Measurements from ENCODE around the gene GBA2.

Gene GBA2

GRCh38 chr9:35758475-35759050 is 9.5 kb upstream of the GBA2 start:
- DNase-seq (ENCODE audit: low read depth) = no peak
- H3K4me3 ChIP-seq (ENCODE audit: low read depth, low read length) = no peak overlapping the region

GRCh38 chr9:35757892-35758275 is 8.9 kb upstream of the GBA2 start:
- TF ChIP-seq CTCF (IDR thresholded peaks at IDR 0.05; ENCODE audit: control insufficient read depth, extremely low read depth, insufficient read depth) = no peak
- DNase-seq (ENCODE audit: low read depth) = no peak
- no peak overlapping the region for H3K4me3 ChIP-seq (ENCODE audit: low read depth, low read length)

More at GRCh38 chr9:35758475-35759050, 9.5 kb upstream of the GBA2 start:
- TF ChIP-seq CTCF (IDR thresholded peaks at IDR 0.05; ENCODE audit: control insufficient read depth, extremely low read depth, insufficient read depth) = no peak

GRCh38 chr9:35757226-35757891 is 8.3 kb upstream of the GBA2 start:
- H3K4me3 ChIP-seq (ENCODE audit: low read depth, low read length) = no peak overlapping the region
- TF ChIP-seq CTCF (IDR thresholded peaks at IDR 0.05; ENCODE audit: control insufficient read depth, extremely low read depth, insufficient read depth) = no peak
- DNase-seq (ENCODE audit: low read depth) = no peak

- no peak for DNase-seq (ENCODE audit: low read depth)
- no peak for TF ChIP-seq CTCF (IDR thresholded peaks at IDR 0.05; ENCODE audit: control insufficient read depth, extremely low read depth, insufficient read depth)
- no peak overlapping the region for H3K4me3 ChIP-seq (ENCODE audit: low read depth, low read length)
These were observed 7.5 kb upstream of the GBA2 start for GRCh38 chr9:35756275-35757225.

- no peak for DNase-seq (ENCODE audit: low read depth)
- no peak for TF ChIP-seq CTCF (IDR thresholded peaks at IDR 0.05; ENCODE audit: control insufficient read depth, extremely low read depth, insufficient read depth)
- H3K4me3 ChIP-seq (ENCODE audit: low read depth, low read length) = no peak overlapping the region
These were observed 6.0 kb upstream of the GBA2 start for GRCh38 chr9:35755071-35755470.

- H3K4me3 ChIP-seq (ENCODE audit: low read depth, low read length) = no peak within 1 kb of the TSS
- TF ChIP-seq CTCF (IDR thresholded peaks at IDR 0.05; ENCODE audit: control insufficient read depth, extremely low read depth, insufficient read depth) = no peak
- no peak for DNase-seq (ENCODE audit: low read depth)
These were observed 5.2 kb upstream of the GBA2 start, which contains the start of gene MSMP for GRCh38 chr9:35754264-35754663. MSMP (minus strand) TSS chr9:35754276; CDS start chr9:35754129, 147 bp downstream.

All from LNCaP clone FGC (cell line).